ENCODE results near the gene CHST2.

- TF ChIP-seq CTCF (IDR thresholded peaks at IDR 0.05), result no peak
- no peak for TF ChIP-seq POLR2A (IDR thresholded peaks at IDR 0.05)
- no peak for TF ChIP-seq EP300 (IDR thresholded peaks at IDR 0.05)
These were observed 3.2 kb downstream of the CHST2 start for GRCh38 chr3:143122608-143123352.

Measured in ovary (tissue), 3 donors.